EH (cell line): ENCODE data around the gene APCS.

ENCODE experiments used
- DNase-seq: peaks from one replicate; pipeline ENCODE4 v3.0.0-alpha.2; 2015; ENCODE audit warnings: low read depth

APCS gene, protein sequence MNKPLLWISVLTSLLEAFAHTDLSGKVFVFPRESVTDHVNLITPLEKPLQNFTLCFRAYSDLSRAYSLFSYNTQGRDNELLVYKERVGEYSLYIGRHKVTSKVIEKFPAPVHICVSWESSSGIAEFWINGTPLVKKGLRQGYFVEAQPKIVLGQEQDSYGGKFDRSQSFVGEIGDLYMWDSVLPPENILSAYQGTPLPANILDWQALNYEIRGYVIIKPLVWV

GRCh38 chr1:159587461-159587951 is at the start of gene APCS:
Gene APCS (plus strand): TSS chr1:159587826. CDS start chr1:159587922, 96 bp downstream.
- no peak for DNase-seq

- DNase-seq: no peak
These were observed 39.5 kb upstream of the APCS start for GRCh38 chr1:159548126-159548525.

DNA sequence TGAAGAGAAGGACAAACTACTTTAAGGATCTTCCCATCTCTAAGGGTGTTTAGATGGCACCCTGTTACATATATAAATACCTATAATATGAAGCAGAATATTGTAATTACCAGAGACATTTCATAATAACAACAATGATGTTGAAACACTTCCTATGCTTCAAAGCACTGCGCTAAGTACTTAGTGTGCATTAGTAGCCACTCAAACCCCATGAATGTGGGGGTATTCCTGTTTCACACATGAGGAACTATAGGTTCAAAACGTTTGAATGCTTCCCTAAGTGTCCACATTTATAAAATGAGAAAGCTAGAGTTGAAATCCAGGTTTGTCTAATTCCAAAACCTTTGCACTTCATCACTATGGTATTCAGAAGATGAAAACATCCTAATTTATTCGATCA is 33.4 kb upstream of the APCS start:
- no peak for DNase-seq

DNA sequence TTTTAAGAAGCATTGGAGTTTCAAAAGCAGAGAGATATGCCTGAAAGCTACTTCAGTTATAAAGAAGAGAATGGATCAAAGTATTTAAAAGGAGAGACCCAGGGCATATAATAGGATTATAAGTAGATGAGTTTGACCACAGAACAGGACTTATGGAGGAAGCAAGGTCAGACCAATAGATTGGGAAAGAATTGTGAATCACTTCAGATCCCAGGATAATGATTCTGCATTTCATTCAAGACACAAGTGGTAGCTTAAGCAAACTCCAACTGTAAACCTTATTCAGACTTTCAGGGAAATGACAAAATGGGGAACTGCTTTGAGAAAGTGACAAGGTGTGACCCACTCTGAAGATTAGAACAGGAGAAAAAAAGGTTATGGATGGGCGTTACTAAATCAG is 32.9 kb upstream of the APCS start:
- DNase-seq: no peak

DNA sequence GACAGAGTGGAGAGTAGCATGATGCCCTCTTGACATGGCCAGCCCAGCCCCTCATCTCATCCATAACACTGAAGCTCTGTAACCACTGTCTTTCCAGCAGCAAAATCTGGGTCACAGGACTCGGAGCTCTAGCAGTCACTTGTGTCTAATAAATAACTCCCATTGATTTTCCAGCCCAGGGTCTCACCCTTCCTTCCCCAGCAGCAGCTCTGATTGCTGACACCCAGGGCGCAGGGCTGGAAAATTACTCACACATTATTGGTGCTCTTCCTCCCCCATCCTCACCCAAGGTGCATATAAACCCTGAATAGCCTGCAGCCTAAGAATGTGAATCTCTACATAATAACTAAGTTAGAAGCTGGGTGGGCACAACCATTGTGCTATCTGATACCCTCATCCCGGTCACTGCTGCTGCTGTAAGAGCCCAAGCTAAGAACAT is 30.7 kb upstream of the APCS start:
- no peak for DNase-seq

GRCh38 chr1:159560599-159560998 is 27.0 kb upstream of the APCS start:
- no peak for DNase-seq

- no peak for DNase-seq
These were observed 26.1 kb upstream of the APCS start for GRCh38 chr1:159561497-159561896.

DNA sequence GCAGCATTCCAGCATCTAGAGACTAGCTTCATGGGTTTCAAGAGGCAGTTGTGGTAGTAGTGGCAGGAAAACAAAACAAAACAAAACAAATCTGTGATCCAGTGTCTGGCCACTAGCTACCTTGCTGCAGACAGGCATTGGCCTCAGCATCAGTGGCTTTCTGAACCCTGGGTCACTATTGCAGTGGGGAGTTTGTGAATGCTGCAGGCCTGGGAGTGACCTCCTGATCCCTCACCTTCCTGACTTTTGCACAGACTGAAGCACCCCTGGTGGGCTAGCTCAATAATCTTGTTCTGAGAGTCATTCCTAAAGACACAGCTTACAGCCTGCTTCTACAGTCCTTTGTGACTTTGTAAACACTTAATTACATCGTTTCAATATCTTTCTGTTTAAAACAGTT is 24.9 kb upstream of the APCS start:
- no peak for DNase-seq

DNA sequence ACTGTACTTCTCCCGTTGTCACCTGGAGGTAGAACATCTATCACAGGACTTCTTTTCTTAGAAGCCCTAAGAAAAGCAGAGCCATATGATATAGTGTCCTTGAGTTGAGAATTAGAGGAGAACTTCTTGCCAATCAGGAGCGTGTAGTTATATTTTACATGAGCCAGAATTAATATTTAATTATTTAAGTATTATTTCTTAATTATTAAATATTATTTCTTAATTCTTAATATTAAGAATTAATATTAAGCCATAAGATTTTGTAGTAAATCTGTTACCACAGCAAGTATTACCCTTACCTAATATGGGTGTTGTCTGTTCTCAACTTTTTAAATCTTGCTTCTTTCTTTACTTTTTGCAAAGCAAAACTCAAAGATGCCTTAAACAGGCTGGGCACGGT is 10.2 kb upstream of the APCS start:
- DNase-seq: no peak

DNA sequence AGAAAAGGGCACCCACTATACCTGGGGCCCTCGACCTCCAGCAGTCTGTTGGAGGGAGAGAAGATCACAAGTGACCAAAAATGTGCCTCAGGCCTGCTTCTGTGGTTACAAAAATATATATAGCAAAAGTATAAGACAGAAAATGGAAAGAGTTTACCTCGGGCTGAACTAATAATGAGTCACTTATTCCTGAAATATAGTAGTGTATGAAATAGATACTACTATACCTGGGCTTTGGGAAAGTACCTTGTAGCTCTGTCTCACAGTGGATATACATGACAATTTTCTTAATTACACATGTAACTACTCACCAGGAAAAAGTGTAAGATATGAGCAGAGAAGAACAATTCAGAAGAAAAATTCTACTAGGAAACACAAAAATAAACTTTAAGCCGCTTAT is 7.3 kb upstream of the APCS start:
- DNase-seq: no peak

DNA sequence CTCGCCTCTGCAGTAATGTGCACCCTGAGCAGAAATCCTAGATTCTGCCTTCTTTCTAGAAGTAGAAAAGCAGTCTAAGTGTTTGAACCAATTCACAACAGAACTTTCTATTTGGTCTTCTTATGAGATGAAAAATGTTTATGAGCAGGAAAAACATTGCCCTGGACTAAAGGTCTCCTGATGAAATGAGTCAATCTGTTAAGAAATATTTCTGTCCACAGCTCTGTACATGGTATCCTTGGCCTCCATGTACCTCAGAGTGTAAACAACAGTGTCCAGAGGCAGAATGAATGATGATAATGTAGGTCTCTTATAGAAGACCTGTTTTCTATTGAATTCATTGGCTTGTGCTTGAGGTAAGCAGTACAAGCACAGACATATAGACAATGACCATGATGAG is 6.2 kb upstream of the APCS start:
- no peak for DNase-seq

- DNase-seq: no peak
These were observed 3.1 kb upstream of the APCS start for GRCh38 chr1:159584536-159584935.

- DNase-seq: peak; percentile 59
These were observed 4.4 kb downstream of the APCS start for GRCh38 chr1:159591981-159592380.

GRCh38 chr1:159594625-159595405 is 7.2 kb downstream of the APCS start:
- peak; percentile 54 for DNase-seq

GRCh38 chr1:159598196-159598595 is 10.6 kb downstream of the APCS start:
- peak; percentile 96 for DNase-seq

DNA sequence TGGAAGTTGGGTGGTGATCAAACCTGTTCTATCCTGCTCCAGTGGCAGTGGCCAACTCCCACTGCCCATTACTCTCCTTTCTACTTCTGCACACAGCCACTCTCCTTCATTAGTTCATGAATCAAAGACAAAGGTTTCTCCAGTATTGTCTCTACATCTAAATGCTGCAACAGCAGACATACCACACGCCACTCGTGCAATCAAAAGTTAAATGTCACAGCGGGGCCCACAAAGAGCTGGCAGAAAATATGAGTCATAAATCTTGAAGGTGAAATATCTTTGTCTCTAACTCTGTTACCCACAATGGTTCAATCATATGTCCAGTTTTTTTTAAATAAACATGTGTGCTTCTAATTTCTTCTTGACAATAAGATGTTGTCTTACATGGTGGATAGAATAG is 13.3 kb downstream of the APCS start:
- peak; percentile 5 for DNase-seq

DNA sequence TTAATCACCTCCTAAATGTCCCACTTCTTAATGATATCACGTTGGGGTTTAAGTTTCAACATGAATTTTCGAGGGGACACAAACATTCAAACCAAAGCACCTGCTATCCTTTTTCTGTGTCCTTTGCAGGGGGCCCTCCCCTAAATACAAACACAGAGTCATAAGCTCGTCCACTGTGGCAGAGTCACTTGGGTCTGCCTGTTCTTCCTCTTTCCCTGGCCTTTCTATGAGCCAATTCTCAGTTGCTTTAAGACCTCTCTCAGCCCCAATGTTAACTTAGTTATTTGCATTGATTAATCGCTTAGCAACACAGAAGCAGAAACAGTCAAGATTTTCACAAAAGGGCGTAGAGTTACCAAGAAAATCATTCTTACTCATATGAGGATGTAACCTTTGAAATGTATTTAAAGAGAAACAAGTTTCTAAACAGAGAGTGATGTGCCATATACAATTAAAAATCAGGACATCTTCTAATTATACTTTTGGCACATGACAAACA is 14.9 kb downstream of the APCS start:
- DNase-seq: no peak

GRCh38 chr1:159612211-159612885 is 24.7 kb downstream of the APCS start:
- no peak for DNase-seq

GRCh38 chr1:159632922-159633321 is 45.3 kb downstream of the APCS start:
- DNase-seq: no peak
